Fibroblast of skin of back (primary cell): ENCODE results near the gene PDXDC1.
"Not testable (repeated sequence)": the region's sequence is repeated elsewhere in the genome, so short reads cannot be mapped to it uniquely, and the experiment has no call there.

Source experiments
- DNase-seq: peaks from one replicate; pipeline ENCODE4 v3.0.0-alpha.2; 2013

PDXDC1 gene

DNA sequence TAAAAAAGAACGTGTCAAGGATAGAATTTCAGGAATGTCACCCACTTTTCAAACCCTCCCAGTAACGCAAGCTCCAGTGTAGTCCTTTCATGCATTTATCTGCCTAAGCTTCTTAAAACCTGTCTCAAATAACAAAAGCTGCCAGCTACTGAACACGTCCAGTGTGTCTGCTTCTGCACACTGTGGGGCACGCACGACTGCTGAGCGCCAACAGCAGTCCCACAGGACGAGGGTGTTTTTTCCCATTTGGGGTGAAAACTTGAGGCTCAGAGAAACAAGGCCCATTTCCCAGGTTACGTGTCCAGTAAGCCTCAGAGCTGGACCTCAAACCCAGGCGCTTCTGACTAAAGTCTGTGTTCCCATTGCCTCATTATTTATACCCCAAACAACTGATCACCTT, 63.9 kb downstream of the PDXDC1 start:
- DNase-seq: no peak

DNA sequence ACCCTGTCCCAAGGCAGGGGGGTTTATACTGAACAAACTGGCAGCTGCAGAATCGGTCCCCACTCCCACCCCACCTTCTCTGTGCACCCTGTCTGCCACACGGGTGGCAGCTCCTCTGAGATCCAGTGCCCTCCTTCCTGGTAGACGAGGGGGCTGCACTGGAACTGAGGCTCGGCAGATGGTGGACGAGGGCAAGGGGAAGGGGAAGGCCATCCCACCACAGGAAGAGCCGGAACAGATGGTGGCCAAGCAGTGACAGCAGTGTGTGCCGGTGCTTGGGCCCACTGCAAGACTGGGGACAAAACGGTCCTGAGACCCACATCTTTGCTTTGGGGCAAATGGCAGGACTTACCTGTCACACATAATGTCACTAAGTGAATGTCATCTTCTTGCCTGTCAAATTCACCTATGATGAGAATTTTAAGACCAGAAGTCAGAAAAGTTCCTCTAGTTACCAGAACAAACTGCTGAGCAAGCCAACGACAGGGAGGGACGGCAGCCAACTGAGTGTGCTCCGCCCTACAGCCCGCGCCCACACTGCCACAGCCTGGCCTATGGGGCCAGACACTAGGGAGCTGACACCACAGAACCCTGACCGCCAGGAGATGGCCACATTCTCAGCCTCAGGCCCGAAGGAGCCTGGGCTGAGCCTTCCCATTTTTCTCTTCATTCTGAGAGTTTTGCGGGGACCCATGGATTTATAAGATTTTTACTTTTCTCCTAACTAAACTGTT, 66.6 kb downstream of the PDXDC1 start:
- peak; percentile 40 for DNase-seq

DNA sequence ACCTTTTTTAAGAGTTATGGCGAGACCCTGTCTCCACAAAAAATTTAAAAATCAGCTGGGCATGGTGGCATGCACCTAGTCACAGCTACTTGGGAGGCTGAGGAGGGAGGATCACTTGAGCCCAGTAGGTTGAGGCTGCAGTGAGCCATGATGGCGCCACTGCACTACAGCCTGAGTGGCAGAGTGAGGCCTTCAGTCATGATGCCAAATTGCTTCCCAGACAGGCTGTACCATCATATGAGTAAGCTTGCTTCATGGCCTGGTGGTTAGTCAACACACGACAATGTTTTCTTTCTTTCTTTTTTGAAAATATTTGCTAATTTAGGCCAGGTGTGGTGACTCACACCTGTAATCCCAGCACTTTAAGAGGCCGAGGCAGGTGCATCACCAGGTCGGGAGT, 68.5 kb downstream of the PDXDC1 start:
- no peak for DNase-seq

DNA sequence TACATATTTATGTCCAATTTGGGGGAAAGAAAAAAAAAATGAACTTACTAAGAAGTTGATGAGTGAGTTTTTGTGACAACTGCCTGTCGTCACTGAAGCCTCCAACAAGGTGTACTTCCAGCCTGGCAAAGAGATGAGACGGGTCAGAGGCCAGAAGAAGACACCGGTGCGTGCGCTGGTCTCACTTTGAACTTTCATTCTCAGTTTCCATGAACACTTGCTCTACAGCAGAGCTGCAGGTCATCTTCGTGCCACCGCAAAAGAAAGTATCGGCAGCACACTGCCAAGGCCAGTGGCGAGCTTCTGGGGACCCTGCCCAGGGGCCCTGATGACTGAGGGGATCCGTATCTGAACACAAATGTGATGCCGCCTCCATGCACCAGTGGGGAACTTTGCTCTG, 69.5 kb downstream of the PDXDC1 start:
- DNase-seq: no peak

DNA sequence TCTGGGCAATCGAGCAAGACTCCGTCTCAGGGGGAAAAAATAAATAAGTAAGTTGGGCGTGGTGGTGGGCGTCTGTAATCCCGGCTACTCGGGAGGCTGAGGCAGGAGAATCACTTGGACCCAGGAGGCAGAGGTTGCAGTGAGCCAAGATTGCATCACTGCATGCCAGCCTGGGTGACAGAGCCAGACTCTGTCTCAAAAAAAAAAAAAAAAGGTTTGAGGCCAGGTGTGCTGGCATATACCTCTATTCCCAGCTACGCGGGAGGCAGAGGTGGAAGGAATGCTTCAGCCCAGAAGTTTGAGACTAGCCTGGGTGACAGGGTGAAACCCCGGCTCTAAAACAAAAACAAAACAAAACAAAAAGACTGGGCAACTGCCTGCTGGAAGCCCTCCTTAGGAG, 70.4 kb downstream of the PDXDC1 start:
- not testable (repeated sequence) for DNase-seq

DNA sequence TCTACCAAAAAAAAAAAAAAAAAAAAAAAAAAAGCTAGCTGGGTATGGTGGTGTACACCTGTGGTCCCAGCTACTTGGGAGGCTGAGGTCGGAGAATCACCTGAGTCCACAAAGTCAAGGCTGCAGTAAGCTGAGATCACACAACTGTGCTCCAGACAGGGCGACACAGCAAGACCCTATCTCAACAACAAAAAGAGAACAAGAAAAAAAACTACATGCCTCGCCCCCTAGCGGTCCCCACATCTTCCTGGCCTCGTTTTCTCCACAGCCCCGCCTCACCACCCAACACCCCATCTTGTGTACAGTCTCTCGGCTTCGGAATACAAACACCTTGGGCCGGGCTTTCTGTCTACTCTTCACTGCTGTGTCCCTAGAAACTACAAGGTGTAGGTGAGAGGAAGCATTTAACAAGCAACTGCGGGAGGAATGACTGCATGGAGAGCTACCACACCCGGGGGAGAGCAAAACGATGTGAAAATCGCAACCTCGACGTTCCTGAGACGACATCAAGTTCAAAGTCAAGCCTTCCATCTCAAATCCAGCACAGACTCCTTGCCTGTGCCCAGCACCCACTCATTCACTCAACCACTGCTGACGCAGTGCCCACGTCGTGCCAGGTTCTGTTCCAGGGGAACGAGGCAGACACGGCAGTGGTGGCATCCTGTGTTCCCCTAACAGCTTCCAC, 72.0 kb downstream of the PDXDC1 start:
- no peak for DNase-seq

DNA sequence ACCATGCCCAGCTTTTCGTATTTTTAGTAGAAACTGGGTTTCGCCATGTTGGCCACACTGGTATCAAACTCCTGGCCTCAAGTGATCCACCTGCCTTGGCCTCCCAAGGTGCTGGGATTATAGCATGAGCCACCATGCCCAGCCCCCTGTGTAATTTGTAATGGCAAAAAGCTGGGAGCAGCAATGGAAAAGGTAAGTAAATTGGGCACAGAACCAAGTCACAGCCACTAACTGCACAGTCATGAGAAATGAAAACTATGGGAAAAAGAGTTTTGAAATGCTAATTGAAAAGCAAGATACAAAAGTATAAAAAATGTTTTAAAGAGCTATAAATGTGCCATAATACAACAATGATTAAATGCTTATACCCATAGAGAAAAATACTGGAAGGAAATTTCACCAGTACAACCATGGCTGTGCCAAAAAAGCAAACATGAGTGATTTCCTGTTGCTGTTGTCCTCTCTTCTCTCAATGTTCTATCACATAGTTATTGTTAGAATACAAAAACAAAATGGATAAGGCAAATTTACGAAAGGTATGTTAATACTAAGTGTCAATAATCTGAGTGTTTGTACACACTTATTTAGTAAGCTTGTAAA, 74.9 kb downstream of the PDXDC1 start:
- no peak for DNase-seq

DNA sequence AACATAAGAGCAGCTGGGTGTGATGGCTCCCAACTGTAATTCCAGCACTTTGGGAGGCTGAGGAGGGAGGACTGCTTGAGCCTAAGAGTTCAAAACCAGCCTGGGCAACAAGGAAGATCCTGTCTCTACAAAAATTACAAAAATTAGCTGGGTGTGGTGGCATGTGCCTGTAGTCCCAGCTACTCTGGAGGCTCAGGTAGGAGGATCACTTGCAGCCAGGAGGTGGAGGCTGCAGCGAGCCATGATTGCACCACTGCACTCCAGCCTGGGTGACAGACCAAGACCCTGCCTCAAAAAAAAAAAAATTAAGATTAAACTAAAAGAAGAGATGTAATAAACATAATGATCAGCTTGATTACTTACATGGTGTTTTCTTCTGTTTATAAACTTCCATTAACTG, 75.6 kb downstream of the PDXDC1 start:
- DNase-seq: not testable (repeated sequence)

DNA sequence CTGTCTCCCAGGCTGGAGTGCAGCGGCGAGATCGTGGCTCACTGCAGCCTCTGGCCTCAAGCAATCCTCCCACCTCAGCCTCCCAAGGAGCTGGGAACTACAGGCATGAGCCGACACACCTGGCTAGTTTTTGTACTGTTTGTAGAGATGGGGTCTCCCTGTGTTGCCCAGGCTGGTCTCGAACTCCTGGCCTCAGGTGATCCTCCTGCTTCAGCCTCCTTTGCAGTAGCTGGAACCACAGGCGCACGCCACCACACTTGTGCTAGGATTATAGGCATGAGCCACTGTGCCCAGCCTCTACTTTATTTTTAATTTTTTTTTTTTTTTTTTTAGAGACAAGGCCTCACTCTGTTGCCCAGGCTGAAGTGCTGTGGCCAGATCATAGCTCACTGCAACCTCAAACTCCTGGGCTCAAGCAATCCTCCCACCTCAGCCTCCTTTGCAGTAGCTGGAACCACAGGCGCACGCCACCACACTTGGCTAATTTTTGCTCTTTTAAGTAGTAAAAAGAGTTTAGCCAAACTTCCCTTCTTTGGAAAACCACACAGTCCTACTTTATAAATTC, 76.6 kb downstream of the PDXDC1 start:
- DNase-seq: no peak

DNA sequence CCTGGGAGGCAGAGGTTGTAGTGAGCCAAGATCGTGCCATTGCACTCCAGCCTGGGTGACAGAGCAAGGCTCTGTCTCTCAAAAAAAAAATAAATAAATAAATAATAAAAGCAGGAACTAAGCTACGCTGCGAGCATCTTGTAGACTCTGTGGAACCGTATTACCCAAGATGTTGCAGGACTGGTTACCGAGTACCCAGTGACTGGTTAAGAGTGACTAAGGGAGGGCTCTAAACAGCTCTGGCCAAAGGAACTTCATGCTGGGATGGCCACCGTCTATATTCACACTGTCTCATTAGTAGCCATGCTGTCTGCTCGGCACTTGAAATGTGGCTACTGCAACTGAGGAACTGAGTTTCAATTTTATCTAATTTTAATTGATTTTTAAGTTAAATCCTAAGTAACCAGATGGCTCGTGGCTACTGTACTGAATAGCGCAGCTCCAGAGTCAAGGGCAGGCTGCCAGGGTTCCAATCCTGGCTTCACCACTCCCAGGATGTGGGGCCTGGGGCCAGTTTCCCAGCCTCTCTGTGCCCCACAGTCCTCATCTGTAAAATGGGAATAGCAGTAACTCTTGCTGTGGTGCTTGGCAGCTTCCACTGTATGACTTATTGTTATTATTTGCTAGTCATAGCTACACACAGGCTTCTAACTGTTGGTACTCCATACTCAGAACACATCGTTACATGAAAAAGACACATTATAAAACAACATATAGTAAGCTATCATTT, 78.1 kb downstream of the PDXDC1 start:
- DNase-seq: no peak

DNA sequence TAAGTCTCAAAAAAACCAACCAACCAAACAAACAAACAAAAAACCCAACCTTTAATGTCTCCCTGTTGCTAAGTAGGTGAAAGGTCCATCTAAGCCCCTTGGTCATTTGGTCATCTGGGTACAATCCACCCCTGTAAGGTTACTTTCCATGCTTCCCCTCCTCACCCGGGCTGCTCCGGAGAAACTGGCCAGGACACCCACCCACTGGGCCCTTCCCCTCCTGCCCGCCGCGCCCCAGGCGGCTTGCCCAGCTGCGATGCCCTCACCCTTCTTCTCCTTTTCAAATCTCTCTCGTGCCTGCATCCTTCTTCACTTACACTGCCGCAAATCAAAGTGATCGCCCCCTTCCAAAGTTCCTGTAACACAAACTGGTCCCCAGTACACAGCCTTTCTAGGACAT, 79.1 kb downstream of the PDXDC1 start:
- no peak for DNase-seq

DNA sequence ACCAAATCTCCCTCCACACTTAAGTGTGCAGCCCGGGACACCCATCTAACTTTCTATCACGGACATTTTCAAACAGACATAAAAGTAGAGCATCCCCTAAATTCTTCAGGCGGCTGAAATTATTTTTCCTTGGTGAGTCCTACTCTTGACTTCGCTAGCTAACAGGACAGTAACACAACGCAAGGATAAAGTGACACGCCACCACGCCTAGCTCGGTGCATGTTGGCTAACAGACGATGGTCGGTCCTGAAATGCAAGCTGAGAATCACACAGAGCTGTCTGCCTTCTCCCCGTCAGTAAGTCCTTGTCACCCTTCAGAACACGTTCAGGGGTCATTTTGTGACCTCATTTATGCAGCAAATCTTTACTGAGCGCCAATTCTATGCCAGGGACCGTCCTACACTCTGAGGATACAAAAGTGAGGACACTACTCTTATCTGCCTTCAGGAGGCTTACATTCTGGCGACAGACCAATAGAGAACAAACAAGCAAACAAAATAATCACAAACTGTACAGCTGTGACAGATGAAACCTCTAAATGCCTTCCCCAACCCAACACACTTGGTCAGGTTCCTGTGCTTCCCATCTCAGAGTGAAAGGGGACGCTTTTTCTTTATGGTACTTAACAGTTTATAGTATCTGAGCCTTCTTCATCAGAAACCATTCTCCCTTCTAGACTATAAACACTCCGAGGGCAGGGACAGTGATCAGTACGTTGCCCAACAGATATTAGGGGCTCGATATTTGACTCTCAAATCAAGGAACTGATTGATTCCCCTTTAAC, 79.7 kb downstream of the PDXDC1 start:
- no peak for DNase-seq

DNA sequence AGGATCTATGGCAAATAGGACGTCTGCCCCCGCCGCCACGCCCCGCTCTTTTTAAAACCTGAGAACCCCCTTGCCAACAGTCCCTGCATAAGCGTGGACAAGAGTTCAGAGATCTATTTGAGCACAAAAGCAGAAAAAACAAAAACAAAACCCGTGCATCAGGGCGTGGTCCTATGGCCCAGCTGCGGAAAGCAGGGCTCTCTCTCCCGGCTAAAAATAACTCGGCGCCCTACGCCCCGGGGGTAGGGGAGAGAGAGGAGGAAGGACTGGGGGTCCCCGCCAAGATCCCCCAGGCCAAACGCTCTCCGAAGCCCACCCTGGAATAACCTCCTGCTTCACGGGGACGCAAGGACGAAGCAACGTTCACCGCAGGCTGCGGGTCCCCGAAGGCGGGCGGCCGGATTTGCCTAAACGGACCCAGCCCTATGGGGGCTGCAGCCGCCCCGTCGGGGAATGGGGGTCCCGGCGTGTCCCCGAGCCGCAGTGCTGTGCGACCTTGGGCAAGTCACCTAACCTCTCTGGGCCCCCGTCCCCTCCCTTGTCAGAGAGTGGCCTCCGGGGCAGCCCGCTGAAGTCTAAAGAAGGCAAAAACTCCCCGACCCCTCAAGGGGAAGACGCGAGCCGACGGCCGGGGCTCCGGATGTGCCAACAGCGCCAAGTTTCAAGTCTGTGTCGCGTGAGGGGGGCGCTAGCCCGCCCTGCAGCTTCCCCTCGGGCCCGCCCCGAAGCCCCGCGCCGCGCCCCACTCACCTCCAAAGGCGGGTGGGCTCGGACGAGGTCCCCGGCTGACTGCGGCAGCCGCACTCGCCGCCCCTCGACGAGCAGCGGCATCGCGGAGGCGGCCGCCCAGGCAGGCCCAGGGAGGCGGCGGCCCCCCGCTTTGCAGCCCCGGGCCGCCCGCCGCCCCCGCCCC, 80.6 kb downstream of the PDXDC1 start:
- DNase-seq: peak; percentile 28

DNA sequence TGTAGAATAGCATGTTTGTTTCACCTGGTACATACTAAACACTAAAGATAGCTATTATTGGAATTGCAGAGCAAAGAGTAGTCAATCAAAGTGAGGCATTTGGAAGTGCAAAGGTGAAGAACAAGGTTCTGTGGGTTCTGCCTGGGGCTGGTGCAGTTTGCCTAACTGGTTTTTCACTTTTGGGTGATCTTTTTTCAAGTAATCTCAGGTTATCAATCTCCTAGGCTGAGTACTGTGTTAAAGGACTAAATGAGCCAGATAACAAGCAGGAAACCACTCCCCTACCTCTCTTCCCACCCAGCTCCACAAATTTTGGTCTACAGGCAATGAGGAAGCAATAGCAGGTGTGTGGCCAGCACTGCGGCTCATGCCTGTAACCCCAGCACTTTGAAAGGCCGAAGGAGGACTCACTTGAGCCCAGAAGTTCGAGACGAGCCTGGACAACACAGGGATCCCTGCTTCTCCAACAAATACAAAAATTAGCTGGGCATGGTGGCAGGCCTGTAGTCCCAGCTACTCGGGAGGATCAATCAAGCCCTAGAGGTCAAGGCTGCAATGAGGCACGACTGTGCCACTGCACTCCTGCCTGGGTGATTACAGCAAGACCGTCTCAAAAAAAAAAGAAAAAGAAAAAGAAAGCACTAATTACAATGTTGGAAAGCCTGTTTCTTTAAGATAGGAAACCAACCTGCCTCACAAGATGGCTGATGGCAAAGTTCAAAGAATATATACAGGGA, 83.0 kb downstream of the PDXDC1 start:
- DNase-seq: no peak

DNA sequence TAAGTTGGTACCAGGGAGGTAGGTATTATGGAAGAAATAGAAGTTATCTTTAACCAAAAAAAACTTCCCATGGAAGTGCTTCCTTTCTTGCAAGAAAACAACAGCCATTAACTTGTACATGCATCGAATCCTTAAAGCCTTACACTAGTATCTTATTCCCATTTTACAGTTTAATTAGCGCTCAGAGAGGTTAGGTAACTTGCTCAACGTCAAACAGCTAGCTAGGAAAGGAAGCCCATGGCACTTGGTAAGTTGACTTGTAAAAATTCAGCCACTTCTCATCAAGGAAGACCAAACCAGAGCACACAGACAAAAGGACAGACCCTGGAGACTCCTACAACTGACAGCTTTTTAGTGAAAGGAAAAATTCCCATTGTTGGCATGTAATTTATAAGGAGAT, 84.5 kb downstream of the PDXDC1 start:
- no peak for DNase-seq

DNA sequence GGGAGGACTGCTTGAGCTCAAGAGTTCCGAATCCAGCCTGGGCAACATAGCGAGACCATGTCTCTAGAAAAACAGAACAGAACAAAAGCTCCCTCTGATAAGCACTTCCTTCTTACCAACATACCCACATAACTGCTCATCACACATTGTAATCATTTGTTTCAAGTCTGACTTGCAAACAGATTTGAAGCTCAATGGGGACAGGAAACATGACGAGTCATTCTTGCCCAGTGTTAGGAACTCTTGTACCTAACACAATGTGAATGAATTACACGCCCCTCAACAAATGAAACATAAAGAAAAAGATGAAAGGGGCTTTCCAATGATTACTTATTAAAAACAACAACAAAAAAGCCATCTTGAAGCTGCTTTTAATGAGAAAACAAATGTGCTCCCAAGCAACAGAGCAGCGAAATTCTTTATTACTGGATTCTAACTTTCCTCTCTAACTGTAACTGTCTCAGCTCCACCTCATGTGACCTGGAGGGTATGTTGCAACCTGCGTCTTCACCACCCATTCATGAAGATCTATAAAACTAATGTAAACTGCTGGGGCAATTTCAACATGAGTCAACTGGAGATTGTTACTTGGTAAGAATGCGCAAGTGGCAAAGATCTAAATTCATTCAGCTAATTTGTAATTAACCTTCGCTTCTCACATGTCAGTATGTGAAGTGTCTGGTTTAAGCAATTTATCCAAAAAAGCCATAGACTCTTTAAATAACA, 87.4 kb downstream of the PDXDC1 start:
- DNase-seq: not testable (repeated sequence)

DNA sequence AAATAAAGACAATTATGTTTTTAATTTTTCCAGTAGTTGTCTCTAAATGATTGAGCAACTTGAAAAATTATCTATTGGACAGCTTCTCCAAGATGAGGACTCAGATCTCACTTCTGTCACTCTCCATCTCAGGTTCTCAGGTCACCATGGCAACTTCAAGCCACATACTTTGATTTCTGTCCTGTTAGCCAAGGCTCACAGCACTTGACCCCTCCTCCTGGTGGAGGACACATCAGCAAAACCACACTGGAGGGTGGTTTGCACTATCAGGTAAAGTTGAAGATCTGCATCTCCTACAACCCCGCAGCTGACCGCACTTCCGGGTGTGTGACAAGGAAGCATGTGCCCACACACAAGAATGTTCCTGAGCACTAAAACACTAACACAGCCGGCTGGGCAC, 91.1 kb downstream of the PDXDC1 start:
- DNase-seq: not testable (repeated sequence)

DNA sequence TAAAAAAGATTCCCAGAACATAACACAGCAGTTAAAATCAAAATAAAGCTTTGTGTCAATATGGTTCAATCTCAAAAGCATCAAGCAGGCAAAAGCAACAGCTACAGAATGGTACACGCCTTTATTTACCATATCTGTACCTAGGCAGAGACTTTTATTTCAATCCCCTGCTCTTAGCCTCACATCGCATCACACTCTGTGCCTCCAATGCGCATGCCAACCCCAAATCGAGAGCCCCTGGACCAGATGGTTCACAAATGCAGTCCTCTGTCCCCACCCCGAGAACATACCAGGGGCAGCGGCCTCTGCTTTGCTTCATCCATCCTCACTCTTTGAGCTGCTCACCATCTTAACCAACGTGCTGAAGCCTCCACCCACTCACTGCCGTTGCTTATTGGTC, 91.9 kb downstream of the PDXDC1 start:
- DNase-seq: not testable (repeated sequence)

DNA sequence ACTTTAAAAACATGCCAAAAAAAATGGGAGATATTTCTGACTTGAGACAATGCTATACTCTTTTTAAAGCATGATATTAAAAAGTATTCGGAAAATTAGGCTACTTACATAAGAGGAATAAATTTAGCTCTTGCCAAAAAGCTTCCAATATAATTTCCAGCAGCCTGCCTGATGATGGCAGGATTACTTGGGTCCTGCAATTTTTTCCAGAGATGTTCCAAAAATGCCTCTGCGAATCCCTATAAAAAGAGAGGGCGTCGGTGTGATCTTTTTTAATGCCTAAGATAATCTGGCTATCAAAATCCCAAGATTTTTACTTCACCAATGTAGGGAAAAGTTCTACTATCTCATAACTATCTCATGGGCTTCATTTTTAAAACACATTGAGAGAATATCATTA, 96.2 kb downstream of the PDXDC1 start:
- not testable (repeated sequence) for DNase-seq
